Lower lobe of right lung (tissue), 2 donors: ENCODE measurements around the gene DLGAP4. TPM values are rescaled to one million over a fixed set of nuclear protein-coding genes. Genes with fewer than 3 reads are reported as not detected.

ENCODE experiments used
- ATAC-seq, 2 donors: fragments of 200-7000 bp; cut with Tn5 transposase; one replicate each; pipeline ENCODE4 v1.9.1; 2020 to 2022; ENCODE audit warnings: mild to moderate bottlenecking in 2 of 2, moderate library complexity in 2 of 2
- DNase-seq: peaks from one replicate; pipeline ENCODE4 v3.0.0-alpha.2; 2020
- H3K27ac ChIP-seq: fragments of 200-600 bp; one replicate; pipeline ENCODE4 v1.8.0; 2022
- H3K27me3 ChIP-seq: fragments of 200-600 bp; one replicate; pipeline ENCODE4 v1.8.0; 2022; ENCODE audit warnings: low read depth
- H3K36me3 ChIP-seq: fragments of 200-600 bp; one replicate; pipeline ENCODE4 v1.8.0; 2022; ENCODE audit warnings: mild to moderate bottlenecking
- H3K4me1 ChIP-seq: fragments of 200-600 bp; one replicate; pipeline ENCODE4 v1.8.0; 2022
- H3K4me3 ChIP-seq: fragments of 200-600 bp; one replicate; pipeline ENCODE4 v1.8.0; 2022; ENCODE audit warnings: mild to moderate bottlenecking
- H3K9me3 ChIP-seq: fragments of 200-600 bp; one replicate; pipeline ENCODE4 v1.8.0; 2022
- intact Hi-C: fragments of 100-400 bp; cut with DNase I; formaldehyde crosslinking; loops from one replicate; pipeline ENCODE4 v1.11.0; 2022
- total RNA-seq: library from RNA; stranded (reverse); fragmentation: NEBNext Ultra II Directional; extraction: Animal tissue kit (Norgen Biotek cat#: 25700); gene quantifications from one replicate; pipeline ENCODE4 v1.2.1, GENCODE V29; 2021
- TF ChIP-seq, protein P1 (sequence below): fragments of 200-600 bp; IDR thresholded peaks from one replicate; pipeline ENCODE4 v1.8.0; 2022; ENCODE audit warnings: antibody characterized with exemption, mild to moderate bottlenecking
- donor health status: DM: no; HTN: yes; CAD: no; lungs with severe emphysema.

Gene DLGAP4
- total RNA-seq, 1 donor from 2014 or later, result 59.3 TPM

DNA sequence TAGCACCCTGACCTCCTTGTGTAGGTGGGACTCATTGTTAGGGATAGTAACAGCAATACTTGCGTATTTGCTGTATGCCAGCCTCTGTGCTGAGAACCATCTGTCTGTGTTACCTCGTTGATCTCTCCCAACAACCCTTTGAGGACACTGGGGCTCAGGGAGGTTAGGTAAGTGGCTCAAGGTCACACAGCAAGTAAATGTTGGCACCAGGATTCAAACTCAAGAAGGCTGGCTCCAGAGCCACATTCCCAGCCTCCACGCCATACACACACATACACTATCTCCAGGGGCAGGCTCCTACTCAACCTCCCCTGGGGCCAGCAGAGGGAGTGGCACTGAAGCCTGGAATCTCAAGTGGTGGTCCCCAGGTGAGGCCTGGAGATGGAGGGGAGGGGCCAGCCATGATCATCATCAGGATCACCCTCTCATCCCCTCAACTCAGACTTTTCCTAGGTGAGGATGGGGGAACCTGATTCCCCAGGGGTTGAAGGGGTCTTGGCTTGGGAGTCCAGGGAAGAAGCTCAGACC, 109.4 kb downstream of the DLGAP4 start:
- DNase-seq, result no peak
- H3K27me3 ChIP-seq, result peaks cover 12% of the 10 kb centered on the region

DNA sequence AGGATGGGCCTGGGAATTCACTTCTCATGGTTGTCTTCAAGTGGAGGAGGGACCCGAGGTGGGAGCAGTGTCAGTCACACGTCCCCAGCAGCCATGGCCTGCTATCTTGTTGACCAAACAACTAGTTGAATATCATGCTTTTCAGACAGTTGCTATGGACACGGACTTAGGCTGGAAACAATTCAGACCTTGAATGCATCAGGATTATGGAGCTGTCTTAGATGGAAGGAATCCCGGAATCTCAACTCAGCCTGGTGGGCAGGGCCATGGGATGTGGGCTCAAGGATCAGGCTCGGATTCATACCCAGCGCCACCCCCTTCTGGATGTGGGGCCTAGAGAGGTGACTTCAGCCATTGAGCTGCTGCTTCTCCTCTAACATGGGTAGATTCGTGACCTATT, 112.6 kb downstream of the DLGAP4 start:
- Histone ChIP-seq H3K36me3 (no peaks in the 10 kb centered on the region), H3K4me1 (no peaks in the 10 kb centered on the region), H3K9me3 (no peaks in the 10 kb centered on the region), H3K27ac (no peak overlapping the region), H3K4me3 (no peak overlapping the region), H3K27me3 (peaks cover 17% of the 10 kb centered on the region)
- intact Hi-C loops, result no loop called here
- DNase-seq (no peak), ATAC-seq (no peak)
- TF ChIP-seq, protein P1, sequence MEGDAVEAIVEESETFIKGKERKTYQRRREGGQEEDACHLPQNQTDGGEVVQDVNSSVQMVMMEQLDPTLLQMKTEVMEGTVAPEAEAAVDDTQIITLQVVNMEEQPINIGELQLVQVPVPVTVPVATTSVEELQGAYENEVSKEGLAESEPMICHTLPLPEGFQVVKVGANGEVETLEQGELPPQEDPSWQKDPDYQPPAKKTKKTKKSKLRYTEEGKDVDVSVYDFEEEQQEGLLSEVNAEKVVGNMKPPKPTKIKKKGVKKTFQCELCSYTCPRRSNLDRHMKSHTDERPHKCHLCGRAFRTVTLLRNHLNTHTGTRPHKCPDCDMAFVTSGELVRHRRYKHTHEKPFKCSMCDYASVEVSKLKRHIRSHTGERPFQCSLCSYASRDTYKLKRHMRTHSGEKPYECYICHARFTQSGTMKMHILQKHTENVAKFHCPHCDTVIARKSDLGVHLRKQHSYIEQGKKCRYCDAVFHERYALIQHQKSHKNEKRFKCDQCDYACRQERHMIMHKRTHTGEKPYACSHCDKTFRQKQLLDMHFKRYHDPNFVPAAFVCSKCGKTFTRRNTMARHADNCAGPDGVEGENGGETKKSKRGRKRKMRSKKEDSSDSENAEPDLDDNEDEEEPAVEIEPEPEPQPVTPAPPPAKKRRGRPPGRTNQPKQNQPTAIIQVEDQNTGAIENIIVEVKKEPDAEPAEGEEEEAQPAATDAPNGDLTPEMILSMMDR, result no peak

More for the DNA sequence above, 109.4 kb downstream of the DLGAP4 start:
- ATAC-seq, result no peak
- Histone ChIP-seq H3K9me3 (no peaks in the 10 kb centered on the region), H3K27ac (no peak overlapping the region), H3K4me3 (no peak overlapping the region), H3K36me3 (no peaks in the 10 kb centered on the region), H3K4me1 (no peaks in the 10 kb centered on the region)
- TF ChIP-seq, protein P1, result no peak
- intact Hi-C loops, result no loop called here

DNA sequence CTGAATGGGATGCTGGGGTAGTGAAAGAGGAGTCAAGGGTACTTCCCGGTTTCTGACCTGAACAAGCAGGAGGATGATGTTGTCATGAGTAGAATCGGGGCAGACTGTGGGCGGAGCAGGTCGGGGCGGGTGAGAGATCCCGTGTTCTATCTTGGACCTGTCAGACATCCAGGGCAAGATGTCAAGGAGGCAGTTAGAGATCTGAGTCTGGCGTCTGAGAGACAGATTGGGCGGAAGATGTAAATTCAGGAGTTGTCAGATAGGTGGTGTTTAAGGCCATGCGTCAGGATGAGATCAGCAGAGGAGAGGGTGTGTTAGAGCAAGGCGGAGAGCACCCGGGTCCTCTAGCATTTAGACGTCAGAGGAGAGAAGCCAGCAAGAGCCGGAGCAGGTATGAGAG, 115.5 kb downstream of the DLGAP4 start:
- intact Hi-C loops, result no loop called here

DNA sequence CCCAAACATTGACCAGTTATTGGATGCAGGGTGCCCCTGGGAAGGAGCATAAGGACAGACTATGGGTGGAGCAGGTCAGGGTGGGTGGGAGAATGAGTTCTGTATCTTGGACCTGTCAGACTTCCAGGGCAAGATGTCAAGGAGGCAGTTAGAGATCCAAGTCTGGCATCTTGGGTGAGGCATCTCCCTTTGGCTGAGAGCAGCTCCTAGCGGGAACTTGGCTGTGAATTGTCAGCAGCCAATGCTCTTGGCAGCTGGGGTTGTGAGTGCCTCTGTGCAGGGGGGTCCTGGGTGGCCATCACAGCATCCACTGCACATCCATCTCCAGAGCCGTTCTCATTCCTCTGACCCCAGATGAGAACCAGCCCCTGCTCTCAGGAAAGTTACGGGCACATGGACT, 118.2 kb downstream of the DLGAP4 start:
- Histone ChIP-seq H3K4me3 (no peak overlapping the region), H3K9me3 (no peaks in the 10 kb centered on the region), H3K27me3 (peaks cover 5% of the 10 kb centered on the region), H3K4me1 (no peaks in the 10 kb centered on the region), H3K27ac (no peak overlapping the region), H3K36me3 (no peaks in the 10 kb centered on the region)
- ATAC-seq (no peak), DNase-seq (no peak)
- TF ChIP-seq, protein P1, result no peak
- intact Hi-C loops, result no loop called here

More for the DNA sequence above, 115.5 kb downstream of the DLGAP4 start:
- Histone ChIP-seq H3K27me3 (peaks cover 14% of the 10 kb centered on the region), H3K4me1 (no peaks in the 10 kb centered on the region), H3K4me3 (no peak overlapping the region), H3K36me3 (no peaks in the 10 kb centered on the region), H3K27ac (no peak overlapping the region), H3K9me3 (no peaks in the 10 kb centered on the region)
- TF ChIP-seq, protein P1, result no peak
- no peak for DNase-seq
- no peak for ATAC-seq

DNA sequence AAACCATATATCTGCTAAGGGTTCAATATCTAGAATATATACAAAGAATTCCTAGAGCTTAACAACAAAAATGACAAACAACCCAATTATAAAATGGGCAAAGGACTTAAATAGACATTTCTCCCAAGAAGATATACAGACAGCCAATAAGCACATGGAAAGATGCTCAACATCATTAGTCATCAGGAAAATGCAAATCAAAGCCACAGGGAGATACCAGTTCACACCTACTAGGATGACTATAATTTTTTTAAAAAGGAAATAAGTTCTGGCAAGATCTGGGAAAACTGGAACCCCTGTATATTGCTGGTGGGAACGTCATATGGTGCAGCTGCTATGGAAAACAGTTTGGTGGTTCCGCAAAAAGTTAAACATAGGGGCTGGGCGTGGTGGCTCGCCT, 119.0 kb downstream of the DLGAP4 start:
- H3K9me3 ChIP-seq, result no peaks in the 10 kb centered on the region
- intact Hi-C loops, result no loop called here
- no peaks in the 10 kb centered on the region for H3K4me1 ChIP-seq
- no peak for DNase-seq
- no peak overlapping the region for H3K4me3 ChIP-seq
- TF ChIP-seq, protein P1, result no peak
- H3K36me3 ChIP-seq, result no peaks in the 10 kb centered on the region
- H3K27me3 ChIP-seq, result peaks cover 5% of the 10 kb centered on the region
- ATAC-seq, result no peak
- H3K27ac ChIP-seq, result no peak overlapping the region
